Heart left ventricle (tissue), 16 donors: Measurements from ENCODE around the gene RBMS3. TPM values are rescaled to one million over a fixed set of nuclear protein-coding genes. Genes with fewer than 3 reads are reported as not detected.

Experiments
- ATAC-seq, 4 donors: fragments of 200-7000 bp; cut with Tn5 transposase; one replicate each; pipeline ENCODE4 v1.9.1; 2020 to 2022; ENCODE audit warnings: moderate library complexity in 4 of 4, mild to moderate bottlenecking in 3 of 4, moderate number of reproducible peaks in 1 of 4
- DNase-seq, 5 donors: peaks; one replicate each; pipeline ENCODE4 v3.0.0-alpha.2; 2020
- H3K27ac ChIP-seq, 12 donors: fragments of 200-600 bp; sonication (generic) in 4 of 12; one replicate each; pipeline versions ENCODE4 v1.5.0 to v1.8.0; 2016 to 2022; ENCODE audit warnings: mild to moderate bottlenecking in 2 of 12
- H3K27me3 ChIP-seq, 9 donors: fragments of 200-600 bp; sonication (generic) in 2 of 9; one replicate each; pipeline versions ENCODE4 v1.5.1 to v1.8.0; 2016 to 2022; ENCODE audit warnings: mild to moderate bottlenecking in 3 of 9
- H3K36me3 ChIP-seq, 9 donors: fragments of 200-600 bp; sonication (generic) in 2 of 9; one replicate each; pipeline versions ENCODE4 v1.5.0 to v1.8.0; 2018 to 2022; ENCODE audit warnings: mild to moderate bottlenecking in 2 of 9
- H3K4me1 ChIP-seq, 12 donors: fragments of 200-600 bp; sonication (generic) in 4 of 12; one replicate each; pipeline versions ENCODE4 v1.5.0 to v1.8.0; 2016 to 2022; ENCODE audit warnings: mild to moderate bottlenecking in 3 of 12
- H3K4me3 ChIP-seq, 12 donors: fragments of 200-600 bp; sonication (generic) in 4 of 12; one replicate each; pipeline versions ENCODE4 v1.5.0 to v1.8.0; 2017 to 2022; ENCODE audit warnings: mild to moderate bottlenecking in 9 of 12, moderate library complexity in 4 of 12
- H3K9me3 ChIP-seq, 12 donors: fragments of 200-600 bp; sonication (generic) in 4 of 12; one replicate each; pipeline versions ENCODE4 v1.5.0 to v1.8.0; 2016 to 2022; ENCODE audit warnings: mild to moderate bottlenecking in 1 of 12
- CTCF ChIP-seq, 12 donors: fragments of 200-600 bp; sonication (generic) in 4 of 12; IDR thresholded peaks; one replicate each; pipeline versions ENCODE4 v1.5.0 to v1.8.0; 2018 to 2022; ENCODE audit warnings: antibody characterized with exemption in 12 of 12, mild to moderate bottlenecking in 5 of 12
- POLR2A ChIP-seq, 2 donors: fragments of 450-650 bp; IDR thresholded peaks; one replicate each; pipeline ENCODE4 v1.6.1; 2017; ENCODE audit warnings: antibody characterized with exemption in 2 of 2, mild to moderate bottlenecking in 2 of 2, moderate library complexity in 2 of 2
- WGBS, 4 donors: extraction: QIAGEN DNeasy Blood & Tissue Kit in 2 of 4; methylation state at CpG; one replicate each; pipeline versions ENCODE4 v1.1.5 to v1.1.7; 2013 to 2018; 5-methylcytosine and 5-hydroxymethylcytosine counted together
- intact Hi-C, 10 donors: fragments of 100-400 bp; cut with DNase I; formaldehyde crosslinking; loops; one replicate each; pipeline versions ENCODE4 v1.11.1 to v1.14.2; 2022
- polyA plus RNA-seq, 2 donors: library from polyadenylated mRNA; stranded (reverse); fragments of 200-250 nt; gene quantifications; one replicate each; pipeline ENCODE4 v1.2.3, GENCODE V29; 2013
- total RNA-seq, 9 donors: library from RNA; depleted of rRNA in 2 of 9; stranded (reverse); fragments of >200 nt in 2 of 9; fragmentation: NEBNext Ultra II Directional in 3 of 9; extraction: Animal tissue kit (Norgen Biotek cat#: 25700) in 3 of 9; gene quantifications; one replicate each; pipeline versions ENCODE4 v1.1.0 to v1.2.4, GENCODE V29; 2016 to 2023
- donor health status: ischemic (EF 13 %, LVEDD 7.1; RV severe dilation, severe dysfunction).
- donor health status: healthy with polysubstance abuse.
- donor health status: DM: no; HTN: yes; CAD: no.
- donor health status: DM: no; HTN: no; CAD: no.
- donor health status: ischemic (EF 25% LVEDD 6.9; RV normal size, moderate dysfunction).
- donor health status: ischemic (EF 25% LVEDD 5.7; RV mildly dilated, moderate dysfunction).
- donor health status: healthy.
- donor health status: DM: yes; HTN: yes; CAD: no.
- donor health status: ischemic (EF 35%, LVEDD 5.7; RV mildly dilated, moderate dysfunction).
- donor health status: nonischemic (EF 11% LVEDD 7.7; RV severe dilation, severe dysfunction).
- donor health status: DM: yes; HTN: yes; CAD: no.
- donor health status: PGD.
- donor health status: ischemic (EF 29% LVEDD 5.4; RV normal size, mild dysfunction).
- donor health status: nonischemic (EF 23%, LVEDD 6.1; RV moderate dilation, normal function).

The RBMS3 gene
- total and polyA plus RNA-seq, 11 donors: 4.8 to 35.6 (median 26.1) TPM

DNA sequence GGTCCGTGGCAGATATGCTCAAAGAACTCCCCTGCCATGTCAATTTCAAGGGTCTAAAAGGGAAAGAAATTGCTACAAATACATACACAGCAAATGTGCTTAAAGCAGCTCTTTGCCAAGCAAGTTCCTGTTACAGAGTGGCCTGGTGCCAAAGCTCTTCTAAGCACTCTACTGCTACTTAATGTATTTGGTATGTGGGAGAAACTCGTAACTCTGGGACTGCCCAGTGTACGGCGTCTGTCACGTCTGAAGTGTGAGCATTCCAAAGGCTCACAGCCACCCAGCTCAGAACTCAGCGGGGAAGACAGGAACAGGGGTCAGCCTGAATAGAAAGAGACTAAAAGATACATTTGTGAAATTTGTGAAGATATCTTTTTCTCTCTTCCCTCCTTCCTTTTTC, 54.6 kb downstream of the RBMS3 start:
- ATAC-seq: peak; percentile 95 to 98 (median 96)
- intact Hi-C loops: loop anchor here in 4 of 10 donors (5.0 to 10.0 kb wide), 3 partner anchors 51 to 89 kb away; partner anchors contain the start of gene RBMS3 (in 3 of the 4)
- TF ChIP-seq POLR2A (IDR thresholded peaks at IDR 0.05) (no peak), CTCF (IDR thresholded peaks at IDR 0.05) (no peak)
- H3K4me3 ChIP-seq: peak overlapping the region in 10 of 12 donors; percentile 6 to 48 (median 35)
- H3K36me3 ChIP-seq: no peaks in the 10 kb centered on the region
- no peaks in the 10 kb centered on the region for H3K9me3 ChIP-seq
- DNase-seq: peak; percentile 65 to 89 (median 86)
- H3K27ac ChIP-seq: peak overlapping the region; percentile 29 to 91 (median 76)
- peaks cover 14 to 96% (median 52%) of the 10 kb centered on the region in 12 donors for H3K4me1 ChIP-seq
- no peaks in the 10 kb centered on the region for H3K27me3 ChIP-seq
- 1 to 6% (median 2%) methylated on average over 6 of the region's 6 CpGs for WGBS, 4 donors

DNA sequence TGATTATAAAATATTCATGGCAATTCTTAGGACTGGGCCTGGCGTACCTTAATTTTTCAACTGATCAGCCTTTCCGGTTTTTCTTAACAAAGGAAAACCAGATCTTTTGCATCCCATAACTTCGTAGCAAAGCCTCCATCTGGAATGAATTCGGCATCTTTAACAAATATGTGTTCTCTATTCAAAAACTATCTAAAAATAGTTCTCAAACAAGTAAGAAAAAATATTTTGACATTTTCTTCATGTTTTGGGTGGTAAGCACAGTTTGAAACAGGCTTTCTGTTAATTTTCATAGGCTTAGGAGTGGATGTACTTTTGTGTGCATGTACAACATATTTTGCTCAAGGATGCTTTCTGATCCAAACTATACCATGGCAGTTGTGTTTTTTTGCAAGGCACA, 55.1 kb downstream of the RBMS3 start:
- Histone ChIP-seq H3K36me3 (no peaks in the 10 kb centered on the region), H3K4me1 (peaks cover 14 to 96% (median 47%) of the 10 kb centered on the region in 12 donors), H3K27ac (peak overlapping the region; percentile 29 to 91 (median 76)), H3K27me3 (no peaks in the 10 kb centered on the region), H3K9me3 (no peaks in the 10 kb centered on the region), H3K4me3 (peak overlapping the region in 10 of 12 donors; percentile 6 to 48 (median 35))
- intact Hi-C loops: loop anchor here in 4 of 10 donors (5.0 to 10.0 kb wide), 3 partner anchors 51 to 89 kb away; partner anchors contain the start of gene RBMS3 (in 3 of the 4)
- DNase-seq (no peak), ATAC-seq (no peak)
- WGBS, 4 donors: 32 to 42% (median 36%) methylated on average over 4 of the region's 4 CpGs
- TF ChIP-seq CTCF (IDR thresholded peaks at IDR 0.05) (no peak), POLR2A (IDR thresholded peaks at IDR 0.05) (no peak)

DNA sequence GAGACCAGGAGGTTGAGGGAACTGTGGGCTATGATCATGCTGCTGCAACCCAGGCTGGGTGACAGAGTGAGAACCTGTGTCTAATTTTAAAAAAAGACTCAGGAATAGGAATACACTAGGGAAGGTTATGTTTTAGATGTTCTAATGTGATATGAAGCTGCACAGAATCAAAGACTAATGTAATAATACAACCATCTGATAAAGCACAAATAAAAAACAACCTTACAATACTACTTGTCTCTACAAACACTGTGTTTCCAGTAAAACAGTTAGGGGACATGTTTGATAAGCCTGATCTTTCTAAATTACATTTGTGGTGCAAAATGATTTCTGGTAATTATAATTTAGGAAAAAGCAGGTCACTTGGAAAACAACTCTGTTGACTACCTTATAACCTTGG, 56.7 kb downstream of the RBMS3 start:
- intact Hi-C loops: loop anchor here in 4 of 10 donors (5.0 to 10.0 kb wide), 3 partner anchors 53 to 87 kb away; partner anchors contain the start of gene RBMS3 (in 3 of the 4)
- no peak for ATAC-seq
- Histone ChIP-seq H3K4me3 (no peak overlapping the region), H3K27ac (peak overlapping the region in 1 of 12 donors; percentile 15), H3K9me3 (no peaks in the 10 kb centered on the region), H3K36me3 (no peaks in the 10 kb centered on the region), H3K4me1 (peaks cover 7 to 80% (median 36%) of the 10 kb centered on the region in 12 donors), H3K27me3 (no peaks in the 10 kb centered on the region)
- DNase-seq: no peak
- no peak for TF ChIP-seq CTCF (IDR thresholded peaks at IDR 0.05)
- TF ChIP-seq POLR2A (IDR thresholded peaks at IDR 0.05): no peak

DNA sequence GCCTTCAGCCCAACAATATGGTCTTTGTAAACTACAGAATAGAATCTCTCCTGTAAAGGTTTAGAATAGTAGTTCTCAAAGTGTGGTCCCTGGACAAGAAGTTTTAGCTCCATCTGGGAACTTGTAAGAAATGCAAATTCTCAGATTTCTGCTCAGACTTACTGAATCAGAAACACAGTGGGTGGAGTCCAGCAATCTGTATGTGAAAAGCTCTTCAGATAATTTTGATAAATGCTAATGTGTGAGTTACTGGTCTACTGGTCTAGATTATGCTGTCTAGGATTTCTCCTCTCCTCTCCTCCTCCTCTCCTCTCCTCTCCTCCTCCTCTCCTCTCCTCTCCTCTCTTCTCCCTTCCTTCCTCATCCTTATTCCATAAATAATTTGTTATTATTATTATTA, 57.5 kb downstream of the RBMS3 start:
- no peak overlapping the region for H3K27ac ChIP-seq
- DNase-seq (no peak), ATAC-seq (no peak)
- no peaks in the 10 kb centered on the region for H3K9me3 ChIP-seq
- H3K4me1 ChIP-seq: peaks cover 7 to 72% (median 33%) of the 10 kb centered on the region in 12 donors
- no peak for TF ChIP-seq CTCF (IDR thresholded peaks at IDR 0.05)
- TF ChIP-seq POLR2A (IDR thresholded peaks at IDR 0.05): no peak
- no peaks in the 10 kb centered on the region for H3K36me3 ChIP-seq
- no peaks in the 10 kb centered on the region for H3K27me3 ChIP-seq
- intact Hi-C loops: loop anchor here in 4 of 10 donors (5.0 to 10.0 kb wide), 3 partner anchors 54 to 86 kb away; partner anchors contain the start of gene RBMS3 (in 3 of the 4)
- no peak overlapping the region for H3K4me3 ChIP-seq
